A549 (cell line): Measurements from ENCODE around the gene ARL15. TPM values are rescaled to one million over a fixed set of nuclear protein-coding genes. Genes with fewer than 3 reads are reported as not detected.

ENCODE experiments used
- ATAC-seq, 2 experiments: fragments of 200-7000 bp in 1 of 2; fragments of >200 bp in 1 of 2; cut with Nextera tagmentation in 1 of 2; cut with Tn5 transposase in 1 of 2; 3 replicates each; pipeline versions ENCODE4 v1.8.0 to v1.9.1; 2018 to 2020; ENCODE audit warnings: mild to moderate bottlenecking in 1 of 2, moderate library complexity in 1 of 2
- CTCF ChIA-PET: fragments of 300-600 bp; sonication (Branson Sonifier 250); formaldehyde crosslinking; extraction: SDS; loops from one replicate; lab custom pipeline; 2021; ENCODE audit warnings: antibody characterized with exemption, inconsistent platforms; lab: Yijun Ruan, JAX
- POLR2A ChIA-PET: fragments of 350-600 bp; formaldehyde crosslinking; extraction: SDS; loops from one replicate; lab custom pipeline; 2021; ENCODE audit warnings: antibody characterized with exemption, inconsistent platforms; lab: Yijun Ruan, JAX
- DNase-seq, 2 experiments: peaks; one replicate each; pipeline versions ENCODE4 v3.0.0 to v3.0.0-alpha.2; 2011 to 2016; ENCODE audit warnings: low read depth in 1 of 2, low spot score in 1 of 2
- FAIRE-seq: peaks from 2 replicates; lab custom pipeline; 2011; peaks lifted over from hg19 to GRCh38; lab: Jason Lieb, UNC
- H3K27ac ChIP-seq, 2 experiments: fragments of >200 bp; sonication (Bioruptor Twin); formaldehyde crosslinking; 3 replicates each; pipeline ENCODE4 v1.5.1; 2016 to 2017
- H3K4me1 ChIP-seq: fragments of >200 bp; sonication (Bioruptor Twin); formaldehyde crosslinking; 3 replicates; pipeline ENCODE4 v1.6.1; 2016
- H3K4me2 ChIP-seq: fragments of >200 bp; sonication (Bioruptor Twin); formaldehyde crosslinking; 3 replicates; pipeline ENCODE4 v1.6.1; 2016
- H3K4me3 ChIP-seq: fragments of >200 bp; sonication (Bioruptor Twin); formaldehyde crosslinking; 3 replicates; pipeline ENCODE4 v1.5.1; 2016
- H3K9me3 ChIP-seq: fragments of >200 bp; sonication (Bioruptor Twin); formaldehyde crosslinking; 3 replicates; pipeline ENCODE4 v1.6.1; 2016
- BHLHE40 ChIP-seq: IDR thresholded peaks from 2 replicates; pipeline ENCODE4 v1.6.1; 2012; ENCODE audit warnings: low read depth, low read length, inconsistent platforms
- CBX2 ChIP-seq: fragments of 200-600 bp; sonication (generic); IDR thresholded peaks from 2 replicates; pipeline ENCODE4 v1.6.1; 2016; ENCODE audit warnings: low read depth, mild to moderate bottlenecking, borderline replicate concordance
- CHD4 ChIP-seq: fragments of 200-600 bp; sonication (generic); IDR thresholded peaks from 2 replicates; pipeline ENCODE4 v1.6.1; 2016; ENCODE audit warnings: antibody characterized with exemption, mild to moderate bottlenecking, borderline replicate concordance
- EHF ChIP-seq: fragments of 250-450 bp; sonication (Bioruptor Pico); IDR thresholded peaks from 2 replicates; pipeline ENCODE4 v1.5.0; 2020; ENCODE audit warnings: mild to moderate bottlenecking
- EP300 ChIP-seq, 2 experiments: fragments of >200 bp; sonication (Bioruptor Twin); formaldehyde crosslinking; IDR thresholded peaks; 2 replicates in 1 of 2; 3 replicates in 1 of 2; pipeline ENCODE4 v1.6.1; 2016 to 2017
- ESRRA ChIP-seq: fragments of 150-350 bp; IDR thresholded peaks from 2 replicates; pipeline ENCODE4 v1.6.1; 2014; ENCODE audit warnings: mild to moderate bottlenecking, low read length, borderline replicate concordance
- FOXS1 ChIP-seq: fragments of 250-450 bp; sonication (Bioruptor Pico); IDR thresholded peaks from 2 replicates; pipeline ENCODE4 v1.5.0; 2020; ENCODE audit warnings: mild to moderate bottlenecking, moderate library complexity
- GATA3 ChIP-seq: IDR thresholded peaks from 2 replicates; pipeline ENCODE4 v1.6.1; 2012; ENCODE audit warnings: borderline replicate concordance
- HOXB13 ChIP-seq: fragments of 250-450 bp; sonication (Bioruptor Pico); IDR thresholded peaks from 2 replicates; pipeline ENCODE4 v1.5.0; 2020; ENCODE audit warnings: low read depth, mild to moderate bottlenecking, moderate library complexity
- JUN ChIP-seq, 2 experiments: fragments of >200 bp; sonication (Bioruptor Twin); formaldehyde crosslinking; IDR thresholded peaks; 2 replicates in 1 of 2; 3 replicates in 1 of 2; pipeline ENCODE4 v1.6.1; 2016 to 2017
- MAZ ChIP-seq: fragments of 150-350 bp; IDR thresholded peaks from 2 replicates; pipeline ENCODE4 v1.6.1; 2014; ENCODE audit warnings: antibody characterized with exemption, low read depth, low read length, borderline replicate concordance
- MYC ChIP-seq: IDR thresholded peaks from 2 replicates; pipeline ENCODE4 v1.6.1; 2012; ENCODE audit warnings: mild to moderate bottlenecking, inconsistent platforms, low read length, improper control_type of control experiment, borderline replicate concordance
- POLR2AphosphoS2 ChIP-seq: conservative IDR thresholded peaks from 2 replicates; pipeline ENCODE4 v1.6.1; 2012; ENCODE audit warnings: low read length, improper control_type of control experiment, inconsistent platforms
- RAD21 ChIP-seq, 2 experiments: fragments of >200 bp in 1 of 2; sonication (Bioruptor Twin) in 1 of 2; formaldehyde crosslinking in 1 of 2; IDR thresholded peaks in 1 of 2; conservative IDR thresholded peaks in 1 of 2; 2 replicates in 1 of 2; 3 replicates in 1 of 2; pipeline ENCODE4 v1.6.1; 2012 to 2018; ENCODE audit warnings: inconsistent platforms in 1 of 2
- RFX5 ChIP-seq: fragments of 450-650 bp; IDR thresholded peaks from 2 replicates; pipeline ENCODE4 v1.7.1; 2014; ENCODE audit warnings: antibody characterized with exemption, mild to moderate bottlenecking, moderate library complexity
- RNF2 ChIP-seq: fragments of 200-600 bp; sonication (generic); IDR thresholded peaks from 2 replicates; pipeline ENCODE4 v1.6.1; 2016; ENCODE audit warnings: low read depth, mild to moderate bottlenecking, antibody characterized with exemption, moderate library complexity, borderline replicate concordance
- SMC3 ChIP-seq: fragments of >200 bp; sonication (Bioruptor Twin); formaldehyde crosslinking; IDR thresholded peaks from 3 replicates; pipeline ENCODE4 v1.6.1; 2018; ENCODE audit warnings: inconsistent platforms
- SREBF2 ChIP-seq: fragments of 450-650 bp; IDR thresholded peaks from 2 replicates; pipeline ENCODE4 v1.6.1; 2014; ENCODE audit warnings: mild to moderate bottlenecking, moderate library complexity
- TFCP2L1 ChIP-seq: fragments of 250-450 bp; sonication (Bioruptor Pico); IDR thresholded peaks from 2 replicates; pipeline ENCODE4 v1.5.0; 2021; ENCODE audit warnings: mild to moderate bottlenecking
- ZSCAN20 ChIP-seq: fragments of 250-450 bp; sonication (Bioruptor Pico); IDR thresholded peaks from 2 replicates; pipeline ENCODE4 v1.8.0; 2022; ENCODE audit warnings: mild to moderate bottlenecking, moderate library complexity
- WGBS: methylation state at CpG from one replicate; pipeline ENCODE4 v1.1.6; 2017; ENCODE audit errors: missing lambda C conversion rate; 5-methylcytosine and 5-hydroxymethylcytosine counted together
- polyA plus RNA-seq, 4 experiments: library from polyadenylated mRNA; depleted of rRNA in 3 of 4; stranded (reverse); fragments of >200 nt; fragmentation: RNase III in 1 of 4; extraction: RNeasy Plus Mini Kit Qiagen cat#74134 plus additional on column Dnase treatment in 1 of 4; gene quantifications; 2 replicates in 3 of 4; 3 replicates in 1 of 4; pipeline ENCODE4 v1.2.3, GENCODE V29; 2011 to 2017
- TF ChIP-seq, protein P1 (sequence below): fragments of 250-450 bp; sonication (Bioruptor Pico); IDR thresholded peaks from 2 replicates; pipeline ENCODE4 v1.5.0; 2020; ENCODE audit warnings: low read depth, mild to moderate bottlenecking, moderate library complexity
- TF ChIP-seq, protein P2 (sequence below): IDR thresholded peaks from 2 replicates; pipeline ENCODE4 v1.6.1; 2012
- TF ChIP-seq, protein P3 (sequence below): IDR thresholded peaks from 2 replicates; pipeline ENCODE4 v1.6.1; 2012; ENCODE audit warnings: low read depth, borderline replicate concordance

ARL15 gene
- polyA plus RNA-seq, 2 of the 4 experiments (the other 2 are of a cell fraction) = 11.8 to 12.1 TPM

DNA sequence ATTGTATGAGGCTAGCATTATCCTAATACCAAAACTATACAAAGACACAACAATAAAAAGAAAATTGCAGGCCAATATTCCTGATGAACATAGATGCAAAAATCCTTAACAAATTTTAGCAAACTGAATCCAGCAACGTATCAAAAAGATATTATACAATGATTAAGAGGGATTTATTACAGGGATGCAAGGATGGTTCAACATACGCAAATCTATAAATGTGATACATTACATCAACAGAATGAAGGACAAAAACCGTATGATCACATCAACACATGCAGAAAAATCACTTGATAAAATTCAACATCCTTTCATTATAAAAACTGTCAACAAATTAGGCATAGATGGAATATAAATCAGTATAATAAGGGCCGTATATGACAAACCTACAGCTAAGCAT is 27.1 kb upstream of the ARL15 start:
- WGBS = 24% methylated on average over 4 of the region's 4 CpGs
- ChIA-PET CTCF (no interaction called here), POLR2A (no interaction called here)
- TF ChIP-seq ZSCAN20 (CRISPR knock-in tag) = no peak
- TF ChIP-seq BHLHE40 = no peak
- TF ChIP-seq EHF (CRISPR knock-in tag) = no peak
- TF ChIP-seq MYC = no peak
- no peak for TF ChIP-seq JUN (IDR thresholded peaks at IDR 0.05)
- TF ChIP-seq, protein P1, sequence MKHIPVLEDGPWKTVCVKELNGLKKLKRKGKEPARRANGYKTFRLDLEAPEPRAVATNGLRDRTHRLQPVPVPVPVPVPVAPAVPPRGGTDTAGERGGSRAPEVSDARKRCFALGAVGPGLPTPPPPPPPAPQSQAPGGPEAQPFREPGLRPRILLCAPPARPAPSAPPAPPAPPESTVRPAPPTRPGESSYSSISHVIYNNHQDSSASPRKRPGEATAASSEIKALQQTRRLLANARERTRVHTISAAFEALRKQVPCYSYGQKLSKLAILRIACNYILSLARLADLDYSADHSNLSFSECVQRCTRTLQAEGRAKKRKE (CRISPR knock-in tag) = no peak
- no peak for TF ChIP-seq GATA3
- no peak for TF ChIP-seq SREBF2
- TF ChIP-seq MAZ = no peak
- TF ChIP-seq HOXB13 (CRISPR knock-in tag) = no peak
- no peak for TF ChIP-seq POLR2AphosphoS2
- no peak for TF ChIP-seq FOXS1 (CRISPR knock-in tag)
- no peak for TF ChIP-seq RFX5
- TF ChIP-seq EP300 (IDR thresholded peaks at IDR 0.05) = no peak
- TF ChIP-seq RAD21 (conservative IDR thresholded peaks at IDR 0.05 in 1 of 2, IDR thresholded peaks at IDR 0.05 in 1 of 2) = no peak
- TF ChIP-seq RNF2 = no peak
- TF ChIP-seq CBX2 = no peak
- TF ChIP-seq CHD4 = no peak
- FAIRE-seq (no peak), DNase-seq (no peak), ATAC-seq (no peak)
- no peak overlapping the region for H3K27ac ChIP-seq
- peaks cover 13% of the 10 kb centered on the region for H3K9me3 ChIP-seq
- H3K4me2 ChIP-seq = no peak overlapping the region
- no peak overlapping the region for H3K4me3 ChIP-seq
- H3K4me1 ChIP-seq = no peaks in the 10 kb centered on the region

GRCh38 chr5:54332720-54333119 is 22.3 kb upstream of the ARL15 start:
- no peak overlapping the region for H3K4me2 ChIP-seq
- no peak overlapping the region for H3K4me3 ChIP-seq
- ChIA-PET POLR2A (no interaction called here), CTCF (interaction anchor here (0.8 to 1.3 kb wide), 2 partner anchors 11 to 87 kb away, joined by 3 to 4 read pairs; no protein-coding TSS in a partner anchor)
- TF ChIP-seq, protein P2, sequence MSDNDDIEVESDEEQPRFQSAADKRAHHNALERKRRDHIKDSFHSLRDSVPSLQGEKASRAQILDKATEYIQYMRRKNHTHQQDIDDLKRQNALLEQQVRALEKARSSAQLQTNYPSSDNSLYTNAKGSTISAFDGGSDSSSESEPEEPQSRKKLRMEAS = no peak
- TF ChIP-seq TFCP2L1 (CRISPR knock-in tag) (no peak), SMC3 (no peak), SREBF2 (no peak), ESRRA (no peak)
- TF ChIP-seq, protein P3, sequence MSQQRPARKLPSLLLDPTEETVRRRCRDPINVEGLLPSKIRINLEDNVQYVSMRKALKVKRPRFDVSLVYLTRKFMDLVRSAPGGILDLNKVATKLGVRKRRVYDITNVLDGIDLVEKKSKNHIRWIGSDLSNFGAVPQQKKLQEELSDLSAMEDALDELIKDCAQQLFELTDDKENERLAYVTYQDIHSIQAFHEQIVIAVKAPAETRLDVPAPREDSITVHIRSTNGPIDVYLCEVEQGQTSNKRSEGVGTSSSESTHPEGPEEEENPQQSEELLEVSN = no peak
- FAIRE-seq = no peak
- no peaks in the 10 kb centered on the region for H3K4me1 ChIP-seq
- peaks cover 8% of the 10 kb centered on the region; the same call in 2 of the 3 replicates for H3K9me3 ChIP-seq
- DNase-seq = no peak
- no peak overlapping the region for H3K27ac ChIP-seq
- 16% methylated on average over 1 of the region's 1 CpG for WGBS
- ATAC-seq = no peak
